HG02852 (cell line): ENCODE data around the gene B9D1.

Experiments
- ATAC-seq: cut with Tn5 transposase; IDR thresholded peaks from one replicate; pipeline ENCODE4 v1.9.1; 2021; ENCODE audit warnings: mild to moderate bottlenecking, moderate library complexity; ENCODE audit not compliant: unreplicated experiment

B9D1 gene

DNA sequence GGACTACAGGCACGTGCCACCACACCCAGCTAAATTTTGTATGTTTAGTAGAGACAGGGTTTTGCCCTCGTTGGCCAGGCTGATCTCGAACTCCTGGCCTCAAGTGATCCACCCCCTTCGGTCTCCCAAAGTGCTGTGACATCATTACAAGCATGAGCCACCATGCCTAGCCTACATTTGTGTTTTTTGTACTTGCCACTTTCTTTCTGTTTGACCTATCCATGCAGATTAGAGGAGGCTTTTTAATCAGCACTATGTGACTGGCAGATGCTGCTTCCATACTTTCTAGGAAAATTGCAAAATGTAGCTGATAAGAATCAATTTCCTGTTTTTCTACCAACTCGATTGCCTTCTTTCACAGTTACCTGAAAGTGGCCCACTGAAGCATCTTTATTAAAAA, 57.3 kb downstream of the B9D1 start:
- ATAC-seq = no peak

DNA sequence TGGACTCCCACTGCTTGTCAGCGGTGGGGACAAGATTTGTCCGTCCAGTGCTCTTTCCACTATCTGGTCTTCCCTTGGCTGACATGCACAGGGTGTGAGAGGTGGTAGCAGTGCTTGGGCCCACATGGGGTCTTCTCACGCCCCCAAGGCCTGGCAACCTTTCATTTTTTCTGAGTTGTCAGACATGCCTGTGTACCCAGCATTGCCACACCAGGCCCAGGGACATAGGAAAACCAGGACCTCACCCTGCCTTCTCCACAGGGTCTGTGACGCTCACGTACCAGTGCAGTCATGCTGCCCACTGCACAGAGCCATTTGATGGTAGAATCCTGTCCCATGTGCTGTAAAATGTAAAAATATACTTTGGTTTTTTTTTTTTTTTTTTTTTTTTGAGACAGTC, 57.8 kb downstream of the B9D1 start:
- ATAC-seq = no peak

GRCh38 chr17:19304209-19304608, 58.3 kb downstream of the B9D1 start:
- ATAC-seq = no peak

DNA sequence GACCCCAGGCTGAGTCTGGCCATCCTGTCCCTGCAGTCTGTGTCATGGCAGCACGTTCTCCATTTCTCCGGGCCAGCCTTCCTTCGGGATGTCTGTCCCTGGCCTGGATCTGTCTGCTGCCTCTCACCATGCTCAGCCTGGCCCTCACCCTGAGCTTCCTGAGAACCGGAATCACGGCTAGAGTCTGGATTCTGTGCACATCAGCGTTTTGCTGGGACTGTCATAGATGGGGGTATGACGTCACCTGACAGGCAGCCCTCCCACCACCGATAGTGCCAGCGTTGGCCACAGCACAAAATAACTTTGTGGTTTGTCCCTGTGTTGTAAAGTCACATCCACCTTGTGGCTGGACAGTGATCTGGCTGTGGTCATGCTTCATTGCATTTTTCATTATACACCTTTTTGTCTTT, 59.2 kb downstream of the B9D1 start:
- no peak for ATAC-seq

GRCh38 chr17:19302791-19303331, 59.7 kb downstream of the B9D1 start:
- ATAC-seq = no peak

DNA sequence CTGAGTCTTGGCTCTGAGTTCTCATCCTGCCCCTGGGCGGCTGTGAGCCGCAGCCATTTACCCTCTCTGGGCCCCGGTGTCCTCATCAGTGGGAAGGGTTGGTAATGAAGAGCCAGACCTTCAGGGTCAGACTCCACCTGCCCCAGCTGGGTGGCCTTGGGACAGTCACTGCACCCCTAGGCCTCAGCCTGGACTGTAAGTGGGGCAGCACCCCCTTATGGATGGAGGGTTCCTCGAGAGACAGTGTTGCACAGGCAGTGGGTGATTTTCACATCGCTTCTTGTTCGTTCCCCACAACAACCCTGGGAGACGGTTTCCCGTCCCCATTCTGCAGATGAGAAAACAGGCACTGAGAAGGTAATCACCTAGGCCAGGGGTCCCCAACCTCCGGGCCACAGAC, 60.5 kb downstream of the B9D1 start:
- ATAC-seq = no peak

DNA sequence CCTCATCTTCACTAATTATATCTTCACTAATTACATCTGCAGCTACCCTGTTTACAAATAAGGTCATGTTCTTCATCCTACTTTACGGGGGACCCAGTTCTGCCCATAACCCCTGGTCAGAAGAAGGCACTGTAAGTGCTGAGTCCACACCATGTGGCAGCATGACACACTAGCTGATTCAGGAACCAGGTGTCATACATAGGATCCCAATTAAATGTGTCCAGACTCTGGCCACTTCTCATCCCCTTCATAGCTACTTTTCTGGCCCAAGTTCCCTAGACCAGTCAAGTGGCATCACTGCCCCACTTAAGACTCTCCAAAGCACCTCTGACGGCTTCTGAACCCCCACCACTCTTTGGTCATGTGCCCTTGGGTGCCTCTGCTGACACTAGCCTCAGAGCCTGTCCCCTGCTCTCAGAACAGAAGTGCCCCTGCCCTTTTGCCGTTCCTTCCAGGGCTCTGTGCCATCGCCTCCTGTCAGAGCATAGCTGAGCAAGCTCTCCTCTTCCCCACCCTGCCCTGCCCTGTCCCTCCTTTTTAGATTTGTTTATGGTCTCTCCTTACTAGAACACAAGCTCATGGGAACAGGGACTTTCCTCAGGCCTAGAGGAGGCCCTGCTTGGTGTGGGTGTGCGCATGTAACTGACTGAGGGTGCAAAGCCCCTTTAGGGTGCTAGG, 61.1 kb downstream of the B9D1 start:
- ATAC-seq = no peak

- no peak for ATAC-seq
Observed at GRCh38 chr17:19299866-19300265, 62.7 kb downstream of the B9D1 start.

- ATAC-seq = no peak
Observed at GRCh38 chr17:19299214-19299747, 63.2 kb downstream of the B9D1 start.

DNA sequence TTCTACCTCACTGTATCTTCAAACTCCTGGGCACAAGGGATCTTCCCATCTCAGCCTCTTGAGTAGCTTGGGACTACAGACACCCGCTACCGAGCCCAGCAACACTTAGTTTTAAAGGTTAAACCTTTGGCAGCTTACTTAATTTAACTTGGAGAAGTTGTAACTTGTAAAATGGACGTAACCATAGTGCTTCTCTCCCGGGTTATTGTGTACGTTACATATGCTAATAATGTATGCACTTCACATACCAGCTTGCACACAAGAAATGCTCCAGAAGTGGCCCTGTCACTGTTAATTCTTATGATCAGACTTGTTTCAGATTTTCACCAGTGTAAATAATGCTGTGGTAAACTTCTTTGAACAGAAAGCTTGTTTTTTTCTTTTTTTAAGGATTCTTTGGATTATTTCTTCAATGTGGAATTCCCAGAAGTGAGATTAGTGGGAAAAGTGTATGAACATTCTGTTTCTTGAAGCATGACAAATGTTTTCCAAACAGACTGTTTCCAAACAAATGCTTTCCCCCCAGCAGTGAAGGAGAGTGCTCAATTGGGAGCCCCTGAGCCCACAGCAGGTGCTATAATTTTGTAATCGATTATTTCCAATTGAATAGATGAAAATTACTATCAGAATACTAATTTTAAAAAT, 63.8 kb downstream of the B9D1 start:
- no peak for ATAC-seq

GRCh38 chr17:19296786-19297778, 65.4 kb downstream of the B9D1 start:
- ATAC-seq = no peak

GRCh38 chr17:19295473-19296135, 66.9 kb downstream of the B9D1 start:
- ATAC-seq = no peak

DNA sequence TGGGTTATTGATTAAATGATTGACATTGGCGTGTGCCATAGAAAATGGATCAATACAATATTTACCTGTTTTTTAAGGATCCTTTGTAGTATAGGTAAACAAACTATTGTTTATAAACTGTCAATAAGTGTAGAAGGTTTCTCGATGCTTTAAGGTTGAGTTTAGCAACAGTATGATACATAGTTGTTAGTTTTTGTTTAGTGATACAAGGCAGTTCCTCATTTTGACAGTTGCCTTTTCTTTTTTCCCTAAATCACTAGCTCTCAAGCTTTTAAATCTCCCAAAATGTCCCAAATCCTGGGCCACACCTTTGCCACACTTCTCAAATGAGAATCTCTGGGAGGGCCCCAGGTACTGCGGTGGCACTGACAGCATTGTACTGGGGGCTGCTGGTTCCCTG, 68.1 kb downstream of the B9D1 start:
- ATAC-seq = no peak
